Motor neuron (in vitro differentiated cells): ENCODE data around the gene OR2H1. TPM values are rescaled to one million over a fixed set of nuclear protein-coding genes. Genes with fewer than 3 reads are reported as not detected.

ENCODE experiments used
- ATAC-seq, 8 experiments: fragments of 200-7000 bp; cut with Tn5 transposase; replicated peaks in 6 of 8; 2 replicates each; pipeline ENCODE4 v1.8.0; 2021; ENCODE audit warnings: mild to moderate bottlenecking in 8 of 8, moderate library complexity in 8 of 8
- H3K27ac ChIP-seq, 2 donors: fragments of 250-450 bp; sonication (Bioruptor Pico); 2 replicates each; pipeline ENCODE4 v1.9.0; 2021; ENCODE audit warnings: antibody characterized with exemption in 2 of 2, mild to moderate bottlenecking in 2 of 2, moderate library complexity in 1 of 2
- H3K4me1 ChIP-seq, 2 donors: fragments of 250-450 bp; sonication (Bioruptor Pico); replicated peaks in 1 of 2; 2 replicates each; pipeline ENCODE4 v1.6.1; 2021; ENCODE audit warnings: antibody characterized with exemption in 2 of 2, mild to moderate bottlenecking in 2 of 2, moderate library complexity in 1 of 2
- H3K4me3 ChIP-seq, 5 donors: fragments of 250-450 bp; sonication (Bioruptor Pico); 2 replicates each; pipeline ENCODE4 v1.9.0; 2021; ENCODE audit warnings: antibody characterized with exemption in 5 of 5, mild to moderate bottlenecking in 5 of 5, moderate library complexity in 4 of 5
- WGBS, 10 experiments: fragments of 450-650 bp; shearing (Covaris generic); methylation state at CpG; one replicate each; pipeline ENCODE4 v1.0.0; 2022; 5-methylcytosine and 5-hydroxymethylcytosine counted together
- in situ Hi-C, 9 experiments: fragments of 400-800 bp; cut with MboI; loops; one replicate each; pipeline ENCODE4 v1.15.0; 2021; ENCODE audit warnings: low sequenced_read_pairs in 9 of 9, low pct_unique_long_range_greater_than_20kb in 2 of 9; ENCODE audit not compliant: unreplicated experiment in 9 of 9
- total RNA-seq, 8 experiments: library from RNA; unstranded; fragments of 300-600 nt; gene quantifications; 2 replicates each; pipeline versions ENCODE4 v1.2.3 to v1.2.4, GENCODE V29; 2022

Gene OR2H1
- total RNA-seq, 8 experiments from 2014 or later = 0.05 to 0.76 (median 0.27) TPM; not detected in 3

DNA sequence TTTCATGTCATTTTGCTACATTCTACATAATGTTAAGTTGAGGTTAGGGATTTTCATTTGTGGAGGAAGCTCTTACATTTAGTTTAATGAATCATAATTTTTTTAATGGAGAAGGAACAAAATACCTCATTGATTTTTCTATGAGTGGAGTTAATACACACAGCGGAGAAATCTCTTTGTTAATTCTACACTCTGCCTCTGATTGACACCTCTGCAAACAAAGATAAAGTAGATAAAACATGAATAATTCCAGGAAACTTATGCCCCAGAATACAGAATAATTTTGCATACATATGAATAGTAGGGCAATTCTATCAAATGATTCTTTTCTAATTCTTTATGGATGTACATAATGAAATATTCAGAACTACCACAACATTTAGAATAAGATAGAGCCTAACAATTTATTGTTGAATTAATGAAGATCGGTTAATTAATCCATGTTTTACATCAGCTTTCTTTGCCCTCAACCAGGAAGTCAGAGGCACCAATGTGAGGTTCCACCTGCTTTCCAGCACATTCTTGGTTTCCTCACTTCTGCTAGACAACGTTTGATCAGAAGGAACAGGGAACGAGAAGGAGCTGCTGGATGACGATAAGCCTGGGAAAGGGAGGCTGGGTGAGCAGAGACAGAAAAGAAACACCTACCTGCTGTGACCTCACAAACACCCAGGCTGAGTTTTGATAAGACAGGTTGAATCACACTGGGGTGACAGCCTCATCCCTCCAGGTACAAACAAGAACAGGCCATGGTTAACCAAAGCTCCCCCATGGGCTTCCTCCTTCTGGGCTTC lies 4.3 kb downstream of the OR2H1 start:
- Histone ChIP-seq H3K4me3 (no peak overlapping the region), H3K27ac (no peak overlapping the region), H3K4me1 (no peaks in the 10 kb centered on the region)
- in situ Hi-C loops = no loop called here
- ATAC-seq = no peak
- 21 to 100% (median 63%) methylated on average over 1 to 5 of the region's 5 CpGs for WGBS, 10 experiments

DNA sequence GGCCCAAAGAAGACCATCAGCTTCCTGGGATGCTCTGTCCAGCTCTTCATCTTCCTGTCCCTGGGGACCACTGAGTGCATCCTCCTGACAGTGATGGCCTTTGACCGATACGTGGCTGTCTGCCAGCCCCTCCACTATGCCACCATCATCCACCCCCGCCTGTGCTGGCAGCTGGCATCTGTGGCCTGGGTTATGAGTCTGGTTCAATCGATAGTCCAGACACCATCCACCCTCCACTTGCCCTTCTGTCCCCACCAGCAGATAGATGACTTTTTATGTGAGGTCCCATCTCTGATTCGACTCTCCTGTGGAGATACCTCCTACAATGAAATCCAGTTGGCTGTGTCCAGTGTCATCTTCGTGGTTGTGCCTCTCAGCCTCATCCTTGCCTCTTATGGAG lies 5.1 kb downstream of the OR2H1 start:
- H3K4me1 ChIP-seq = no peaks in the 10 kb centered on the region
- in situ Hi-C loops = no loop called here
- no peak overlapping the region for H3K27ac ChIP-seq
- no peak overlapping the region for H3K4me3 ChIP-seq
- no peak for ATAC-seq
- WGBS, 10 experiments = 0 to 80% (median 68%) methylated on average over 1 to 3 of the region's 6 CpGs; no CpG with 5 or more reads in 6 of the 10 experiments

DNA sequence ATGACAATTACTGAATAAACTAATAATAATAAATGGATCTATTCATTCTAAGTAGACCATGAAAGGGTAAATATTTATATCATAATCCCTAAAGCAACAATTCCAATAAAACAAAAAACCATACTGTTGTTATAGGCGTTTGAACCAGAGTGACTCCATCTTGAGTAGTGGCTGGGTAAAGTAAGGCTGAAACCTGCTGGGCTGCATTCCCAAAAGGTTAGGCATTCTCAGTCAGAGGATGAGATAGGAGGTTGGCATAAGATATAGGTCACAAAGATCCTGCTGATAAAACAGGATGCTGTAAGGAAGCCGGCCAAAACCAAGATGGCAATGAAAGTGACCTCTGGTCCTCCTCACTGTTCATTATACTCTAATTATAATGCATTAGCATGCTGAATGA lies 8.3 kb downstream of the OR2H1 start:
- H3K4me1 ChIP-seq = no peaks in the 10 kb centered on the region
- H3K27ac ChIP-seq = no peak overlapping the region
- no peak for ATAC-seq
- no peak overlapping the region for H3K4me3 ChIP-seq
- WGBS, 10 experiments = 0 to 94% (median 58%) methylated on average over 1 to 2 of the region's 2 CpGs; no CpG with 5 or more reads in 1 of the 10 experiments
- in situ Hi-C loops = no loop called here

DNA sequence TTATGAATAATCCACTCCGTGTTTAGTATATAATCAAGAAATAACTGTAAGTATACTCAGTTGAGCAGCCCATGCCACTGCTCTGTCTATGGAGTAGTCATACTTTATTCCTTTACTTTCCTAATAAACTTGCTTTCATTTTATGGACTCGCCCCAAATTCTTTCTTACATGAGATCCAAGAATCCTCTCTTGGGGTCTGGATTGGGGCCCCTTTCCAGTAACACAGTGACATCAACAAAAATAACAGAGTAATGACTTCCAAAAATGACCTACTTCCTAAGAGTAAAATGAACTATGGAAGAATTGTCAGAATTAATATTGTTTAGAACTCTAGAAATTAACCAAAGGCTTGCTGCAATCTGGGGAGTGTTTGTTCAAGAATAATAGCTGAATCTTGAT lies 8.8 kb downstream of the OR2H1 start:
- ATAC-seq = no peak
- in situ Hi-C loops = no loop called here
- Histone ChIP-seq H3K4me1 (no peaks in the 10 kb centered on the region), H3K27ac (no peak overlapping the region), H3K4me3 (no peak overlapping the region)
- WGBS, 10 experiments = 0 to 100% (median 70%) methylated on average over 1 to 2 of the region's 2 CpGs; no CpG with 5 or more reads in 1 of the 10 experiments

DNA sequence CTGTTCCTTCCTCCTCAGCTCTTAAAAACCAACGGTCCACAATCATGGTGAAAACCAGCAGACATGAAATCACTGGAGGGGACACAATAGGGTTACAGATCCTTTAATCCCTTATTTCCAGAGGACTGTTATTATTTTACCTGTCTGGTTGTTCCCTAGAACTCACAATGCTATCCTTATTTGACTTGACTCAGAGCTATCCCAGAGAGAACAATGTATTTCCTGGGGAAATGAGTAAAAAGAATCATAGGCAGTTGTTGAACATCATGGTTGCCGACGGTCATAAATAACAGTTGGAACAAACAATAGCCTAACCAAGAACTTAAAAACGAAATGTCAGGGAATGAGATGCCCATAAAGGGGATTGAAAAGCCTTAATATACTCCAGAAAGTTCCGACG lies 9.3 kb downstream of the OR2H1 start:
- no peak overlapping the region for H3K4me3 ChIP-seq
- no peaks in the 10 kb centered on the region for H3K4me1 ChIP-seq
- in situ Hi-C loops = no loop called here
- no peak for ATAC-seq
- H3K27ac ChIP-seq = no peak overlapping the region
- WGBS, 10 experiments = 0 to 100% (median 53%) methylated on average over 1 to 6 of the region's 6 CpGs; no CpG with 5 or more reads in 1 of the 10 experiments

DNA sequence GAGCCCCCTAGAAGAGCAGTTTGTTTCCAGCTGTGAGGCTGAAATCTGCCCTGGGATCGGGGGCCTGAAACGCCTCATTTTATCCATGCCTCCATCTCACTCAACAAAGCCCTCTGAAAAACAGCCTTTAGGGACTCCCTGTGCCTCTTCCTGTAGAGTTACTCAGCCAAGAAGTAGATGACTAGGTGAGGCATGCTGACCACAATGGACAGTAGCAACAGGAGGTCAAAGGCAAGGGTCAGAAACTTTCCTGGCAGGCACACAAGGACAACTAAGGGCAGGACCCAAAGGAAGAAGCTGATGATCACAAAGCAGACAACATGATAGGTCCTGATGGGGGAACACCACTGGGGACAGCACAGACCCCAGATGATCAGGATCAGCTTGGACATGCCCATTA lies 18.0 kb downstream of the OR2H1 start:
- in situ Hi-C loops = no loop called here
- Histone ChIP-seq H3K4me3 (no peak overlapping the region), H3K4me1 (no peaks in the 10 kb centered on the region), H3K27ac (no peak overlapping the region)
- ATAC-seq = no peak
- WGBS, 10 experiments = 0 to 100% (median 46%) methylated on average over 1 to 2 of the region's 2 CpGs; no CpG with 5 or more reads in 4 of the 10 experiments

DNA sequence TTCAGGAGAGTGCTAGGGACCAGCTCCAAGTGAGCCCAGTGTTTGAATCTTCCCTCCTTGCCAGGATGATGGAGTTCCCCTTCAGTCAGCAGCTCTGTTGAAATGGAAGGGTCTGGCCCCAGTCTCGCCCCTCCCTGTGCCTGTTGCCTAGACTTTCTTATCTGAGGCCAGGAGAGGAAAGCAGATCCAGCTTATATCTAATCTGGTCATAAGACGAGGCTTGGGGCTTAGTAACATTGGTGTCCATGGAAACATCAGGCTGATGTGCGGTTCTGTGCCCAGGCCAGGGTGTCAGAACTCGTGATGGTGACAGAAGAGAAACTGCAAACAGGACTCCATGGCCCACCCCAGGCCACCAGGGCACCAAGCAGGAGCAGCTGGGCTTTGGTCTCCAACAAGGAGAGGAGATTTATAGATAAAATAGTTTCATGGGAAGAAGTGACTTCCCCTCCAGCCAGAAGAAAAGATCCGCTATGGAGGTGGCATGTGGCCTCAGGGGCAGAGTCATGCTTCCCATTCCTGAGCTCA lies 21.0 kb downstream of the OR2H1 start:
- Histone ChIP-seq H3K4me1 (no peaks in the 10 kb centered on the region), H3K4me3 (no peak overlapping the region), H3K27ac (no peak overlapping the region)
- in situ Hi-C loops = no loop called here
- WGBS, 10 experiments = 0 to 80% (median 40%) methylated on average over 1 to 5 of the region's 5 CpGs; no CpG with 5 or more reads in 3 of the 10 experiments
- ATAC-seq = no peak

DNA sequence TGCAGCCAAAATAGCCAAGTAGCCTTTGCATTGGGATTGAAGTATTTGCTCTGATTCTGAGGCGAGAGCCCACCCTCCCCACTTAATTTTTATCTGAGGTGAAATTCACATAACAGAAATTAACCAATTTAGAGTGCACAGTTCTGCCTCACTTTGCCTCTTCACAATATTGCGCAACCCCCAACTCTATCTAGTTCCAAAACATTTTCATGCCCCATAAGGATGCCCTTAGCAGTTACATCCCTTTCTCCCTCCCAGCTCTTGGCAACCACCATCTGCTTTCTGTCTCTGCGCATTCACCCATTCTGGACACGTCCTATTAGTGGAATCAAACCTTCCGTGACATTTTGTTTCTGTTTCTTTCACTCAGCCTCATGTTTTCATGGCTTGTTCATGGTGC lies 21.8 kb downstream of the OR2H1 start:
- Histone ChIP-seq H3K27ac (no peak overlapping the region), H3K4me1 (no peaks in the 10 kb centered on the region), H3K4me3 (no peak overlapping the region)
- in situ Hi-C loops = no loop called here
- ATAC-seq = no peak
- 20 to 90% (median 49%) methylated on average over 1 to 4 of the region's 5 CpGs; no CpG with 5 or more reads in 2 of the 10 experiments for WGBS, 10 experiments

DNA sequence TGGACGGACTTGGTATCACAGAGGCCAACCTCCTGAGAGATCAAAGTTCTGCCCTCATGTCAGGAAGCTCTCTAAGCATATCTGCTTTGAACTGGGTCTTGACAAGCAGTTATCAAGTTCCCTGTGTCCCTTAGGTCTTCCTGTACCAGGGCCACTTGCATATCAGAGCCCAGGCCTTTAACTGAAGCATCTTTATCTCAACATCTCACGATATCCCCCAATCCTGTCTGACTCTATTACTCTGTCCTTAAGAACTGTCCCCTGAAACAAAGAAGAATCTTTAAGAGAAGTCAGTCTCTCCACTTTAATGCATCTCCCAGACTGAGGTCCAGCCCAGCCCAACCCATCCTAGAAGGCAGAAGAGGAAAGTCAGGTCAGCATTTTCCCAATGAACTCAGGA lies 22.6 kb downstream of the OR2H1 start:
- 0 to 89% (median 44%) methylated on average over 1 to 2 of the region's 2 CpGs; no CpG with 5 or more reads in 6 of the 10 experiments for WGBS, 10 experiments

DNA sequence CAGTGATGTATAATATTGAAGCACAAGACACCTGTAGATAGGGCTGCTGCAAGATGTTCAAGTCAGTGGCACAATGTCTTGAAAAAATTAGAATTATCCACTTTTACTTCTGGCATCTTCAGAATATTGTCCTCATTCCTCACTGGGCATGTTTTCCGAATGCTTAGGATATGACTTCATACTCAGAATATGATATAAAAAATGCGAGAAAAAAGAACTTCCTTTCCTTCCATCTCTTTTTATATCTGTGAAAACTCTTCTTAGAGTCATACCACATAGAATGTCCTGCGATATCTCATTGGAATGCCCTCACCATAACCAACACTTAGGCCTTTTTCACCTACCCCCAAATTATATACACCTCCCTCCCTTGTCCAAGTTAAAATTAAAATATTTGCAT lies 26.2 kb downstream of the OR2H1 start:
- WGBS, 10 experiments = 0 to 73% (median 27%) methylated on average over 2 to 3 of the region's 3 CpGs; no CpG with 5 or more reads in 2 of the 10 experiments
- Histone ChIP-seq H3K4me1 (no peaks in the 10 kb centered on the region), H3K4me3 (no peak overlapping the region), H3K27ac (no peak overlapping the region)
- no peak for ATAC-seq
- in situ Hi-C loops = no loop called here

More for the DNA sequence above, 22.6 kb downstream of the OR2H1 start:
- Histone ChIP-seq H3K4me1 (no peaks in the 10 kb centered on the region), H3K4me3 (no peak overlapping the region), H3K27ac (no peak overlapping the region)
- ATAC-seq = no peak
- in situ Hi-C loops = no loop called here

DNA sequence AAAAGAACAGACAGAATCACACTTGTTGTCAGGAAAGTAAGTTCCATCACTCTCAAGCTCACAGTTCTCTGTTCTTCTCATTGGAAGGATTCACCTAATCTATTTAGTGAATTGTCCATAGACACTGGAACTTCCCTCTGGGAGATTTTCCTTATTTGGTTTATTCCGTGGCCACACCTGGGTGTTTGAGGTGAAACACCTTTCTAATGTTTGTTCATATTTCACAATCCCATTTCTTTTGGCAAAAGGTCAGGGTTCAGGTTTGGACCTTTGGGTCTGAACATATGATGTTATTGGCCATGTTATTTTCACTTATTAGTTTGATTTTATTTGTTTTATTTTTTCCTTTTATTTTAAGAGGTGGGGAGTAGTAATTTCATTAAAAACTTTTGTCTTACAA lies 26.8 kb downstream of the OR2H1 start:
- no peak for ATAC-seq
- WGBS, 10 experiments = 0 to 83% (median 33%) methylated on average over 1 of the region's 1 CpG; no CpG with 5 or more reads in 1 of the 10 experiments
- no peaks in the 10 kb centered on the region for H3K4me1 ChIP-seq
- in situ Hi-C loops = no loop called here
- H3K27ac ChIP-seq = no peak overlapping the region
- H3K4me3 ChIP-seq = no peak overlapping the region

DNA sequence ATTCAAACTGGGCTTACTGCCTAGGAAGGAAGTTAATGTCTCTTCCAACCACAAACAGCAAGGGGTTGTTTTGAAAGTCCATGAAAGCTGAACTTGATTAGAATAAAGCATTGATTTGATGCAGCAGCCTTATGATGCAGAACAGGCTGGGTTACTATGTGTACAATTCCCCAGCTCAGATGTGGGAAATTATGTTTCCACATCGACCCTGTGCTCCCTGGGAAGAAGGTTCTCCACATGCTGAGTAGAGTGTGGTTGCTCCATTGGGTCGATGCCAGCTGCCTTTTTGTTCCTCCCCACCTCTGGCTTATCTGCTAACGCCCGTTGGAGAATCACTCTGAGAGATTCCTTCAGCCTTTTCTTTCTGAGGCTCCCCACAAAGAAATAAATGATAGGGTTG lies 29.6 kb downstream of the OR2H1 start:
- in situ Hi-C loops = no loop called here
- 0 to 84% (median 60%) methylated on average over 2 to 4 of the region's 4 CpGs; no CpG with 5 or more reads in 3 of the 10 experiments for WGBS, 10 experiments
- no peak overlapping the region for H3K27ac ChIP-seq
- H3K4me1 ChIP-seq = no peaks in the 10 kb centered on the region
- no peak overlapping the region for H3K4me3 ChIP-seq
- peak in 2 of 8 experiments; percentile 67 to 85 for ATAC-seq

DNA sequence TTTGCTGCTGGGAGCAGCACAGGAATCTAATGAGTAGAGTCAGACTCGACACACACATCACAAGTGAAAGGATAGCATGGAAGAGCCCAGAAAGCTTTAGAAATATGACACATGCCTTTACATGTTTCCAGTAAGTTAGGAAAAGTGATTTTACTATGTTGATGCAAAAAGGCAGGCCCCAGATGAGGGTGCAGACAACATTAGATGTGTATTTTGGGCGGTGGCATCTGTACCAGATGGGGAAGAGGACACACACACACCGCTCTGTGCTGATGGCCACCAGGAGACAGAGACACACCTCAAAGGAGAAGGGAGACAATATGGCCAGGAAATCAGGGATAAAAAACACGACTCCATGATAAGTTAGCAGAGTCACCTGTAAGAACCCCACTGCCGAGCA lies 30.2 kb downstream of the OR2H1 start:
- 5 to 100% (median 50%) methylated on average over 1 to 4 of the region's 5 CpGs; no CpG with 5 or more reads in 5 of the 10 experiments for WGBS, 10 experiments
- no peak overlapping the region for H3K27ac ChIP-seq
- H3K4me1 ChIP-seq = no peaks in the 10 kb centered on the region
- in situ Hi-C loops = no loop called here
- H3K4me3 ChIP-seq = no peak overlapping the region
- peak in 2 of 8 experiments; percentile 60 to 69 for ATAC-seq
